Measurements from ENCODE around the gene ATP8A2.

ATP8A2 gene

GRCh38 chr13:25632166-25632888 is 260.6 kb downstream of the ATP8A2 start:
- DNase-seq (ENCODE audit: low spot score) = no peak

- DNase-seq (ENCODE audit: low spot score) = no peak
Observed at GRCh38 chr13:25633093-25633492, 261.3 kb downstream of the ATP8A2 start.

GRCh38 chr13:25645681-25646080 is 273.9 kb downstream of the ATP8A2 start:
- no peak for DNase-seq (ENCODE audit: low spot score)

DNA sequence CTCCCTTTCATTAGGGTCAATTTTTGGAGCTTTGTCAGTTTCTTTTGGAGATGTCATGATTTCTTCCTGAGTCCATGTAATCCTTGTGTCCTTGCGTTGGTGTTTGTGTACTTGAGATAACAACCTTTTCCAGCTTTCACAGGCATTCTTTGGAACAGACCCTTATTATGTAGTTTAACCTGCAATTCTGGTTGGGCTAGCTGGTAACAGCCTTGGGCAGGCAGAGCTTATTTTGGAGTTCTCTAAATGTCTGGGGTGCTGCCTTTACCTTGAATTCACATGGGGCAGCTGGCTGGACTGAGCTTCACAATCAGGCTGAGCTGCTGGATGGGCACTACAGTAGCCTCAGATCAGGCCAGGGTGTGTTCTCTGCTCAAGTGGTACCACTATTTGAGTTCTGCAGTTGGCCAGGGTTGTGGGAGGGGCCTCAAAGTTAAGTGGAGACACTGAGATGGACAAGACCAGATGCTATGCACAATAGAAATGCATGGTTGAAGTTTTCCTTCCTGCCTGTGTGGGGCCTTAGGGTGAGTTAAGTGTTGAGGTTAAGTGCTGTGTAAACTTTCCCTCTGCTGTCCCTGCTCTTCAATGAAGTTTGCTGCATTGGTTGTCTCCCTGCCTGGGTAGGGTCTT is 277.3 kb downstream of the ATP8A2 start:
- DNase-seq (ENCODE audit: low spot score) = no peak

DNA sequence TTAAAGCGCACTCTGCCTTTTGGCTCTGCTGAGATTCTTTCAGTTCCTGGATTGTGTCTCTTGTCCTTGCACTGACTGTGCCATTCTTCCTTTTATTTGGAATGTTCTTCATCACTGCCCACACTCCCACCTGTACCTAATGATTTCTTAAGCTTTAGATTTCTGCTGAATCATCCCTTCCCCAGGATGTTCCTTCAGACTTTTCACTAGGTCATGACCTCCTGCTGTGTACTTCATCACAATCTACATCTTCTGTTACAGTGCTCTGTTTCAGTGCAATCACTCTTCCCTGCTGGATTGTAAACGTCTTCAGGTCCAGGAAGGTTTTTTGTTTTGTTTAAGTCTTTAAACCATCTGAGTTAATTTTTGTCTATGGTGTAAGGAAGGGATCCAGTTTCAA is 281.0 kb downstream of the ATP8A2 start:
- no peak for DNase-seq (ENCODE audit: low spot score)

- no peak for DNase-seq (ENCODE audit: low spot score)
Observed at GRCh38 chr13:25654322-25654721, 282.5 kb downstream of the ATP8A2 start.

DNA sequence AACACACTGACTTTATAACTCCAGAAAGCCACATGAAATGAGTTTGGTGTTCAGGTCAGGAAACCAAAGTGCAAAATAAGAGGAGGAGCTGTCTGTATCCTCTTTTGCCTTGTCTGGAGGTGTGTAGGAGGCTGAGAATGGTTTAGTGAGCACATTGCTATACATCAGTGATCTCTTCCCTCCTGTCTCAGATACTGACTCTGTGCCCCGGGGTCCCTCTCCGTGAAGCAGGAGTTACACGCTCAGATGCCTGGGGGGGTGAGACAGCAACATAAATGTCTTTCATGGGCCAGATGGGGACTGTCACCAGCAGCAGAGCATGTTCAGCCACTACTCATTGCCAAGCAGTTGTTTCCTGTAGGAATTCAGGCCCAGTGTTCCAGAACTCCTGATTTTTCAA is 285.4 kb downstream of the ATP8A2 start:
- DNase-seq (ENCODE audit: low spot score) = no peak

DNA sequence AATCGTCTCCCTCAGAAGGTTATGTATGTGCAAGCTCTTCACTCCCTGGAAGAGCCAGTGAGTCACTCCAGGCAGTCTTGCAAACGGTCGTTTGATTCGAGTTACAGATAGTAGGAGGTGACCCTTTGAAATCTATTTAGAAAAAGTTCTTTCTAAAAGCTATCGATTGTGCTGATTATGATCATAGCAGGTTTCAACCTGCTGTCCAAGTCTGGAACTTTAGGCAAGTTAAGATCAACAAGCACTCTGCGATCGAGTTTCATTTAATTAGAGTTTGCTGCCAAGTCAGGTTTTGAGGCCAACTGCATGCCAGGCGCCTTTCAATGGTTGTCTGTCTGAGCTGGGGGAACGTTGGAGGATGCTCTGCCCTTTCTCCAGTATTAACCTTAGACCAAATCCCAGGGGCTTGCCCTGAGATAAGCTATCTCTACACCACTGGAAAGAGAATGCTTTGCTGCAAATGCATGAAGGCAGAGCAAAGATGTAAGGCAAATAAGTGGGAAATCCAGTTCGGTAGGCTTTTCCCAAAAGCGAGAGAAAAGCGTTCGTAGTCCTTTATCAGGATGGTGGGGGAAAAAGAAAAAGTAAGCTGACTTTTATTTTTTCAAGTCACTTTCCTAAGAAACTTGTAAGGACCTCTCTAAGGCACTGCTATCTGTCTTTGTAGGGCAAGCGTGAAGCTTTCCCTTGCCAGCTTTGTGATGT is 287.5 kb downstream of the ATP8A2 start:
- DNase-seq (ENCODE audit: low spot score) = no peak

GRCh38 chr13:25660996-25661395 is 289.2 kb downstream of the ATP8A2 start:
- no peak for DNase-seq (ENCODE audit: low spot score)

DNA sequence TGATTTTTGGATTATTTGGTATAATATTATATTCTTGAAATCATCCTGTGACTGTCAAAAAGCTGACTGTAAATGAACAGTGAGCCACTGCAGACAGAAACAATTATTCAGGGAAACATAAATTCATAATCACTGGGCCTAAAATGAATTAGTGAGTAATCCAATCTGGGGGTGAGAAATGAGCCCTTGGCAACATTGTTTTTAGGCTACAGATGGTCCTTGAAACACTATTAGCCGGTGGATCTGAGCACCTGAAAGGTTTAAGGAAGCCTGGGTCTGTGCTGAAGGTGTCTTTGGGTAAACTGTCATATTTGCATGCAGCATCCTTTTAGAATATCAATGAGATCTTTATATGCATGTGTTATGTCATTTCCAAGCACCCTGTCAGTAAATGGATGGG is 290.7 kb downstream of the ATP8A2 start:
- DNase-seq (ENCODE audit: low spot score) = no peak

GRCh38 chr13:25668345-25668744 is 296.6 kb downstream of the ATP8A2 start:
- no peak for DNase-seq (ENCODE audit: low spot score)

GRCh38 chr13:25673711-25674110 is 301.9 kb downstream of the ATP8A2 start:
- no peak for DNase-seq (ENCODE audit: low spot score)

- no peak for DNase-seq (ENCODE audit: low spot score)
Observed at GRCh38 chr13:25674371-25674770, 302.6 kb downstream of the ATP8A2 start.

DNA sequence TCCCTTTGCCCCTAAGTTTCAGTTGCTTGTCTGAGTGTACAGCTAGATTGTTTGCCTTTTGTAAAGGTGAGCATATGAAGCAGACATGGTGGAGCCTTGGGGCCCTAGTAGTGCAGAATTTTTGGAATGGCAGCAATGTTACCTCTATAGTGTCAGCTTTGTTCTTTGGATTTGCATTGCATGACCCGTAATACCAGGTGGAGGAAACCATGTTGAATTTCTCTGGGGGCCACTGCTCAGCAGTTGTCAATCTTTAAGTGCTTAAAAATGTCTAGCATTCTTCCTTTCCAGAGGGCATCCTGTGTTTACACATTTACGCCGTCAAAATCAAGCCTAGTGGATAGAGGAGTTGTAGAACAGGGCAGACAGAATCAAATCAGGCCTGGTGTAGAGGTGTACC is 303.3 kb downstream of the ATP8A2 start:
- DNase-seq (ENCODE audit: low spot score) = no peak

- DNase-seq (ENCODE audit: low spot score) = no peak
Observed at GRCh38 chr13:25677956-25678355, 306.2 kb downstream of the ATP8A2 start.

DNA sequence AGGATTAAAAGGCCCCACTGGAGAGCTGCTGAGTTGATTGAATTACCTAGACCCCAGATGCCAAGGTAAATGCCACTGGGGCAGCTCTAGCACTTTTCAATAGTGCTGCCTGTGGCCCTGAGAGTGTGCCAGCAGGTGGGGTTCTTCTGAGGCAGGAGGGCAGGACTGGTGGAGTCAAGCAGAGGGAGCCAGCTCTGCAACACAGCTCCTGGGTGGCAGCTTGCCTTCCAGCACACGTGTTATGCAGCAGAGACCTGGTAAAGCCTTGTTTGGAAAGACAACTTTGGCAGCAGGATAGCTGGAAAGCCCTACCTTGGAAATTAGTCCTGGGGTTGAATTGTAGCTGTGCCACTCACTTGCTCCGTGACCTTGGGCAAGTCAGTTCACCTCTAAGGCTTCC is 306.6 kb downstream of the ATP8A2 start:
- DNase-seq (ENCODE audit: low spot score) = no peak

GRCh38 chr13:25679159-25679558 is 307.4 kb downstream of the ATP8A2 start:
- no peak for DNase-seq (ENCODE audit: low spot score)

- DNase-seq (ENCODE audit: low spot score) = no peak
Observed at GRCh38 chr13:25679936-25680335, 308.2 kb downstream of the ATP8A2 start.

DNA sequence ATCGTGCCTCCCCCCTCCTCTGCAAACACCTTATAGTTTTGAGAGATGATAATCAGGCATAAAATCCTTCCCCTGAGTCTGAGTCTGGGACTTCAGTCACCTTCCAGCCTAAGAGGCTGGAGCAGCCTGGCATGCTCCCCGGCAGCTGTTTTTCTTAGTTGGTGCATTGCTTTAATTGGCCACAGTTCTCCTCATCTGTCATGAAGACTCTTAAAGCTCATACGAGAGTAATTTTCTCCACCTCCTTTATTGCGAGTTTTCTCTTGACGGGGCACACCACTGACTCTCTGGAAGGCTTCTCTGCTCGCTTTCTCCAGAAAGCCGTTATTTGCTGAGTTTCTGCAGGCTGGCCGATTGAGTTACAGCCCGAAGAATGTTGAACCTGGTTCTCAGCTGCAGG is 310.5 kb downstream of the ATP8A2 start:
- no peak for DNase-seq (ENCODE audit: low spot score)

- no peak for DNase-seq (ENCODE audit: low spot score)
Observed at GRCh38 chr13:25683056-25683455, 311.3 kb downstream of the ATP8A2 start.

GRCh38 chr13:25683662-25684370 is 312.0 kb downstream of the ATP8A2 start:
- DNase-seq (ENCODE audit: low spot score) = no peak

GRCh38 chr13:25684491-25684890 is 312.7 kb downstream of the ATP8A2 start:
- no peak for DNase-seq (ENCODE audit: low spot score)
